Endodermal cell (in vitro differentiated cells): ENCODE data around the gene EMP1. TPM values are rescaled to one million over a fixed set of nuclear protein-coding genes. Genes with fewer than 3 reads are reported as not detected.
A peak's percentile ranks its signal among the peaks of the same experiment; 100 is the strongest.

Source experiments
- DNase-seq: peaks from one replicate; pipeline ENCODE4 v3.0.0-alpha.2; 2017
- H3K27ac ChIP-seq: 2 replicates; pipeline ENCODE4 v1.5.1; 2013; ENCODE audit warnings: mild to moderate bottlenecking, low read depth, low read length, moderate library complexity
- H3K27me3 ChIP-seq: 2 replicates; pipeline ENCODE4 v1.6.1; 2013; ENCODE audit warnings: mild to moderate bottlenecking, low read length, moderate library complexity; ENCODE audit not compliant: insufficient read depth, control insufficient read depth, poor library complexity, severe bottlenecking
- H3K36me3 ChIP-seq: 2 replicates; pipeline ENCODE4 v1.7.0; 2013; ENCODE audit warnings: mild to moderate bottlenecking, low read length, moderate library complexity; ENCODE audit not compliant: control insufficient read depth, insufficient read depth
- H3K4me1 ChIP-seq: one replicate; pipeline ENCODE4 v1.7.0; 2013; ENCODE audit warnings: low read length; ENCODE audit not compliant: control insufficient read depth, insufficient read depth
- H3K4me3 ChIP-seq: 2 replicates; pipeline ENCODE4 v1.5.1; 2013; ENCODE audit warnings: mild to moderate bottlenecking, low read length, moderate library complexity
- H3K9ac ChIP-seq: 2 replicates; pipeline ENCODE4 v1.6.1; 2013; ENCODE audit warnings: mild to moderate bottlenecking, low read length, moderate library complexity; ENCODE audit not compliant: poor library complexity, severe bottlenecking; ENCODE audit errors: extremely low read depth
- H3K9me3 ChIP-seq: 2 replicates; pipeline ENCODE4 v1.6.1; 2013; ENCODE audit warnings: mild to moderate bottlenecking, low read length, moderate library complexity; ENCODE audit not compliant: control insufficient read depth
- H3K27ac Mint-ChIP-seq: 2 replicates; pipeline ENCODE4 v1.8.0; 2020; ENCODE audit warnings: mixed read lengths
- H3K27me3 Mint-ChIP-seq: 2 replicates; pipeline ENCODE4 v1.8.0; 2021; ENCODE audit warnings: mild to moderate bottlenecking, mixed read lengths; ENCODE audit not compliant: insufficient read depth
- H3K36me3 Mint-ChIP-seq: 2 replicates; pipeline ENCODE4 v1.8.0; 2020; ENCODE audit warnings: low read depth, mixed read lengths
- H3K4me1 Mint-ChIP-seq: 2 replicates; pipeline ENCODE4 v1.8.0; 2020; ENCODE audit warnings: mixed read lengths
- H3K4me3 Mint-ChIP-seq: 2 replicates; pipeline ENCODE4 v1.8.0; 2020; ENCODE audit warnings: mild to moderate bottlenecking, moderate library complexity, mixed read lengths
- H3K9me3 Mint-ChIP-seq: 2 replicates; pipeline ENCODE4 v1.8.0; 2020; ENCODE audit warnings: mild to moderate bottlenecking, mixed read lengths
- WGBS, 2 experiments: methylation state at CpG; one replicate each; pipeline versions ENCODE4 v1.1.5 to v1.1.7; 2013; ENCODE audit warnings: missing lambda C conversion rate in 2 of 2, mixed read lengths in 1 of 2; ENCODE audit not compliant: insufficient coverage in 1 of 2, insufficient read length in 1 of 2; 5-methylcytosine and 5-hydroxymethylcytosine counted together
- total RNA-seq, 2 donors: library from RNA; stranded (reverse); fragmentation: NEBNext Ultra II Directional in 1 of 2; extraction: Animal tissue kit (Norgen Biotek cat#: 25700) in 1 of 2; gene quantifications; 2 replicates in 1 of 2; 3 replicates in 1 of 2; pipeline ENCODE4 v1.2.1, GENCODE V29; 2021
- TF ChIP-seq, protein P1 (sequence below): fragments of 200-600 bp; sonication (generic); conservative IDR thresholded peaks from 2 replicates; pipeline ENCODE4 v1.5.0; 2021; ENCODE audit warnings: antibody characterized with exemption, mild to moderate bottlenecking

EMP1 gene
- total RNA-seq, 2 donors from 2014 or later, result 0.58 to 0.59 TPM

- H3K9me3 Mint-ChIP-seq, result no peaks in the 10 kb centered on the region
- H3K4me3 Mint-ChIP-seq, result no peak overlapping the region
- TF ChIP-seq, protein P1, sequence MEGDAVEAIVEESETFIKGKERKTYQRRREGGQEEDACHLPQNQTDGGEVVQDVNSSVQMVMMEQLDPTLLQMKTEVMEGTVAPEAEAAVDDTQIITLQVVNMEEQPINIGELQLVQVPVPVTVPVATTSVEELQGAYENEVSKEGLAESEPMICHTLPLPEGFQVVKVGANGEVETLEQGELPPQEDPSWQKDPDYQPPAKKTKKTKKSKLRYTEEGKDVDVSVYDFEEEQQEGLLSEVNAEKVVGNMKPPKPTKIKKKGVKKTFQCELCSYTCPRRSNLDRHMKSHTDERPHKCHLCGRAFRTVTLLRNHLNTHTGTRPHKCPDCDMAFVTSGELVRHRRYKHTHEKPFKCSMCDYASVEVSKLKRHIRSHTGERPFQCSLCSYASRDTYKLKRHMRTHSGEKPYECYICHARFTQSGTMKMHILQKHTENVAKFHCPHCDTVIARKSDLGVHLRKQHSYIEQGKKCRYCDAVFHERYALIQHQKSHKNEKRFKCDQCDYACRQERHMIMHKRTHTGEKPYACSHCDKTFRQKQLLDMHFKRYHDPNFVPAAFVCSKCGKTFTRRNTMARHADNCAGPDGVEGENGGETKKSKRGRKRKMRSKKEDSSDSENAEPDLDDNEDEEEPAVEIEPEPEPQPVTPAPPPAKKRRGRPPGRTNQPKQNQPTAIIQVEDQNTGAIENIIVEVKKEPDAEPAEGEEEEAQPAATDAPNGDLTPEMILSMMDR, result no peak
- H3K4me1 Mint-ChIP-seq, result peaks cover 24% of the 10 kb centered on the region
- Histone ChIP-seq H3K9ac (no peak overlapping the region), H3K27ac (no peak overlapping the region), H3K36me3 (no peaks in the 10 kb centered on the region), H3K4me1 (no peaks in the 10 kb centered on the region), H3K9me3 (no peaks in the 10 kb centered on the region), H3K4me3 (no peak overlapping the region), H3K27me3 (no peaks in the 10 kb centered on the region)
- H3K27me3 Mint-ChIP-seq, result no peaks in the 10 kb centered on the region
- 91% methylated on average over 4 of the region's 4 CpGs; no CpG with 5 or more reads in 1 of the 2 experiments for WGBS, 2 experiments
- DNase-seq, result no peak
- no peak overlapping the region for H3K27ac Mint-ChIP-seq
- H3K36me3 Mint-ChIP-seq, result no peaks in the 10 kb centered on the region
These were observed 18.6 kb upstream of the EMP1 start for GRCh38 chr12:13177906-13178305.

GRCh38 chr12:13178568-13179210, 17.8 kb upstream of the EMP1 start:
- H3K9me3 Mint-ChIP-seq, result no peaks in the 10 kb centered on the region
- no peaks in the 10 kb centered on the region for H3K27me3 Mint-ChIP-seq
- Histone ChIP-seq H3K9me3 (no peaks in the 10 kb centered on the region), H3K36me3 (no peaks in the 10 kb centered on the region), H3K27ac (no peak overlapping the region), H3K27me3 (no peaks in the 10 kb centered on the region), H3K4me3 (no peak overlapping the region), H3K4me1 (no peaks in the 10 kb centered on the region), H3K9ac (no peak overlapping the region)
- 74 to 87% methylated on average over 3 to 10 of the region's 10 CpGs for WGBS, 2 experiments
- no peak overlapping the region for H3K27ac Mint-ChIP-seq
- DNase-seq, result no peak
- no peak overlapping the region for H3K4me3 Mint-ChIP-seq
- TF ChIP-seq, protein P1, result no peak
- H3K36me3 Mint-ChIP-seq, result no peaks in the 10 kb centered on the region
- H3K4me1 Mint-ChIP-seq, result peaks cover 18% of the 10 kb centered on the region

GRCh38 chr12:13179211-13180074, 17.1 kb upstream of the EMP1 start:
- H3K9ac ChIP-seq, result no peak overlapping the region
- H3K27ac ChIP-seq, result no peak overlapping the region
- H3K27ac Mint-ChIP-seq, result peak overlapping the region; percentile 59

More at GRCh38 chr12:13179211-13180074, 17.1 kb upstream of the EMP1 start:
- H3K4me3 ChIP-seq, result no peak overlapping the region
- TF ChIP-seq, protein P1, result no peak
- H3K9me3 ChIP-seq, result no peaks in the 10 kb centered on the region
- peak; percentile 90 for DNase-seq
- H3K36me3 Mint-ChIP-seq, result no peaks in the 10 kb centered on the region
- peak overlapping the region; percentile 35 for H3K4me3 Mint-ChIP-seq
- whole genome bisulfite sequencing, 2 experiments, result 52 to 62% methylated on average over 9 to 11 of the region's 11 CpGs
- no peaks in the 10 kb centered on the region for H3K9me3 Mint-ChIP-seq
- no peaks in the 10 kb centered on the region for H3K4me1 ChIP-seq
- peaks cover 15% of the 10 kb centered on the region for H3K4me1 Mint-ChIP-seq
- no peaks in the 10 kb centered on the region for H3K27me3 Mint-ChIP-seq
- no peaks in the 10 kb centered on the region for H3K36me3 ChIP-seq
- no peaks in the 10 kb centered on the region for H3K27me3 ChIP-seq
